Cerebellar nuclear complex (tissue), 1 donor: Measurements from ENCODE around the gene HSD11B1L.
"Not testable (repeated sequence)": the region's sequence is repeated elsewhere in the genome, so short reads cannot be mapped to it uniquely, and the experiment has no call there.

Source experiments
- DNase-seq, 2 experiments: peaks; one replicate each; lab custom pipeline; 2025; lab: John Stamatoyannopoulos, UW

Gene HSD11B1L

DNA sequence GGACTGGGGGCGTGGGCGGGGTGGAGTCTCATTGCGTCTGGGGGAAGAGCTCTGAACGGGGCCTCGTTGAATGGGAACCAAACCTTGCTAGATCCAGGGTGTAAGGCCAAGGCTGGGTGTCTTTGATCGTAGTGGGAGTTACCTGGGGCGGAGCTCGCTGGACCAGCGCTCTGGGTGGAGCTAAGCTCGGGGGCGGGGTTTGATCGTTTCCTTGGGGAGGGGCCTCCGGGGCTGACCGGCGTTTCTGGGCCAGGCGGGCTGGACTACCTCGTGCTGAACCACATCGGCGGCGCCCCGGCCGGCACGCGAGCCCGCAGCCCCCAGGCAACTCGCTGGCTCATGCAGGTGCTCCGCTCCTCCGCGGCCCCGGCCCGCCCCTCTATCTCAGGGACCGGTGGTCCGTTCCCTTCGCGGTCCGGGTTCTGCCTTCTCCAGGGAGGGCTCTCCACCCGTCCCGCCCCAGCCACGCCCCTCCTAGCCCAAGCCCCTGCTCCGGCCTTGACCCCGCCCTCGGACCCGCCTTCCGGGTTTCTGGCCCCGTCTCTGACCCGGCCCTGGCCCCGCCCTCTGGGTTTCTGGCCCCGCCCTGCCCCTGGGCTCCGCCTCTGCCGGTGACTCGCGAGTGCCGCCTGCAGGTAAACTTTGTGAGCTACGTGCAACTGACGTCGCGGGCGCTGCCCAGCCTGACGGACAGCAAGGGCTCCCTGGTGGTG lies 6.0 kb downstream of the HSD11B1L start:
- peak in 1 of 2 experiments; percentile 23 for DNase-seq

DNA sequence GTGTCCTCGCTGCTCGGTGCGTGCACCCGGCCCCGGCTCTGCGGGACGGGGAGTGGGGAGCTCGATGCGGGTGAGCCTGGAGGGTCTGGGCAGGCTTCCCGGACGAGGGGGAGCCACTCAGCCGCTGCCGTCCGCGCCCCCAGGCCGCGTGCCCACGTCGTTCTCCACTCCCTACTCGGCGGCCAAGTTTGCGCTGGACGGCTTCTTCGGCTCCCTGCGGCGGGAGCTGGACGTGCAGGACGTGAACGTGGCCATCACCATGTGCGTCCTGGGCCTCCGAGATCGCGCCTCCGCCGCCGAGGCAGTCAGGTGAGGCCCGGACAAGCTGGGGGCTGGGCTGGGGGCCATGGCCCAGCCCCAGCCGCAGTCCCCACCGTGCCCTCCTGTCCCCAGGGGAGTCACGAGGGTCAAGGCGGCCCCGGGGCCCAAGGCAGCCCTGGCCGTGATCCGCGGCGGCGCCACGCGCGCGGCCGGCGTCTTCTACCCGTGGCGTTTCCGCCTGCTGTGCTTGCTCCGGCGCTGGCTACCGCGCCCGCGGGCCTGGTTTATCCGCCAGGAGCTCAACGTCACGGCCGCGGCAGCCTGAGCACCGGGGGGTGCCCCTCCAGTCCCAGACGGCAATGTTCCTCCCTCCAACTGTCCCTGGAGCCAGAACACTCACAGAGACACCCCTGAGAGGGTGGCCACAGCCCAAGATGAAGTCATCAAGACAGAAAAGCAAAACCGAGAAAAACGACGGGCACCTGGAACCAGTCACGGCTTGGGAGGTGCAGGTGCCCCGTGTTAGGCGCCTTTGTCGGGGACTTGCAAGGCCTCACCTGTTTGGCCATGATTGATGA lies 6.8 kb downstream of the HSD11B1L start:
- no peak for DNase-seq

DNA sequence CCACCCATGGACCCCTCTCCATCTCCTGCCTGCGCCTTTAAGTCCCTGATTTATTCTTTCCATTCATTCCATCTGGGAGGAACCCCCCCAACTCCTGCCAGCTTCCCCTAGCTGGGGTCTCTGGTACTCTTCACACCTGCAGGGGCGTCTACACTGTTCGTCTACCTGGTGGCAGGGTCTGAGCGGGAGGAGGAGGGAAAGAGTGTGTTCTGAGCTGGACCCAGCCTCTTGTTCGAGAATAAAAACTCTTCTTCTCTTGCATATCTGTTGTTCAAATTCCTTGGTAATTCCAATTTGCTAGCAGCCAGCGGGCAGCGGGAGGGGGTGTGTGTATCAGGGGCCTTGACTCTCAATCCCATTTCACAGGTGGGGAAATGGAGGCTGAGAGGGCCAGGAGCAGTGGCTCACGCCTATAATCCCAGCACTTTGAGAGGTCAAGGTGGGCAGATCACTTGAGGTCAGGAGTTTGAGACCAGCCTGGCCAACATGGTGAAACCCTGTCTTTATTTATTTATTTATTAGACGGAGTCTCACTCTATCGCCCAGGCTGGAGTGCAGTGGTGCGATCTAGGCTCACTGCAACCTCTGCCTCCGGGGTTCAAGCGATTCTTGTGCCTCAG lies 7.5 kb downstream of the HSD11B1L start:
- not testable (repeated sequence) for DNase-seq

DNA sequence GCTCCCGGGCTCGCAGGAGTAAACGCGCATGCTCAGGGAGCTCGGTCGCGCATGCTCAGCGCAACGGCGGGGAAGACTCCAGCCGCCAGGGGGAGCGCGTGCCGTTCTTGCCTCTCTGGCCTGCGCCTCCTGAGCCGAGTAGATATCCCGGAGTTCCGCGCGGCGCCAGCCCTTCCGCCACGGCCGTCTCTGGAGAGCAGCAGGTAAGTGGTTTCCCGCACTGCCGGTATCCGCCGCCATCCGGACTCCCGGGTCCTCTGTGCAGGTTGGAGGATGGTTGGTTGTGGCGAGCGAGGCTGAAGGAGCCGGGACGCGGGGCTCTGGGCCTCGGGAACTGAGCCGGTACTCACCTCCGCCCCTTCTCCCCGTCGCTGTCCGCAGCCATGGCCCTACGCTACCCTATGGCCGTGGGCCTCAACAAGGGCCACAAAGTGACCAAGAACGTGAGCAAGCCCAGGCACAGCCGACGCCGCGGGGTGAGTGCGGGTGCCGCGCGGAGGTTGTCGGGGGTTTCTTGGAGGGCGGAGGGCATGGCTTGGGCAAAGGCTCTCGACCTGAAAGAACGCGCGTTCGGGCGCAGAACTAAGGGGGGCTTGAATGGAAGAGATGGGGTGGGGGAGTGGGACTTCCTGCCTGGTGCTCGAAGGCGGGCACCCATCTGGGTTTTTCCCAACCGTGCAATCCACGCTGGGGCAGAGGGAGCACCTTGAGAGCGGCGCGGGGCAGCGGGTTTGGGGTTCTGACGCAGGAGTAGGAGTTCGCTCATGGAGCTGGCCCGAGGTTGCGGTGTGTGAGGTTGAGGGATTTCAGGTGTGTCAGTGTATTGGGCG lies 9.5 kb downstream of the HSD11B1L start, which contains the start of gene RPL36:
Gene RPL36, plus strand, starts transcription at position 171 of the 830 bp plus-strand sequence. Its CDS starts 213 bp downstream, at position 384.
- peak; percentile 42 to 90 for DNase-seq

DNA sequence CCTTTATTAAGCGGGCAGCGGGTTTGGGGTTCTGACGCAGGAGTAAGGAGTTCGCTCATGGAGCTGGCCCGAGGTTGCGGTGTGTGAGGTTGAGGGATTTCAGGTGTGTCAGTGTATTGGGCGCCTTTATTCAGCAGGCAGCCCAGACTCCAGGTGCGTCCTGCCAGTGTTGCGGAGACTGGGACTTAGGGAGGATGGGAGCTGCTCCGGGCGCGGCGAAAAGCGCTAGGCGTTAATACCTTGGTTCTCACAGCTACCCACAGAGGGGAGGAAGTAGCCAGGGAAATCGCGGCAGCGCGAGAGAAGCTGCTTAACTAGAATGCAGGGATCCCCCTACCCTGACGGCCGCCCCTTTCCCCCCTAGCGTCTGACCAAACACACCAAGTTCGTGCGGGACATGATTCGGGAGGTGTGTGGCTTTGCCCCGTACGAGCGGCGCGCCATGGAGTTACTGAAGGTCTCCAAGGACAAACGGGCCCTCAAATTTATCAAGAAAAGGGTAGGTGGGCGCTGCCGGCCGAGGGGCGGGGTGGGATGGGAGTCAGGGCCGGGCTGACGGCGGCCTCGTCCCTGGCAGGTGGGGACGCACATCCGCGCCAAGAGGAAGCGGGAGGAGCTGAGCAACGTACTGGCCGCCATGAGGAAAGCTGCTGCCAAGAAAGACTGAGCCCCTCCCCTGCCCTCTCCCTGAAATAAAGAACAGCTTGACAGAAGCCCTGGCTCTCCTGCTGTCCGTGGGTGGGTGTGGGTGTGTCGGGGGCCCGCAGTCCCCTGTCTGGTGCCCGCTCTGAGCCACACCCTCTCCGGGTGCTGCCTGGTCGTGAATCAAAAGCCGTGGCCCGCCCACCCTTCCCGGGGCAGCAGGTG lies 10.4 kb downstream of the HSD11B1L start:
- DNase-seq, result no peak

DNA sequence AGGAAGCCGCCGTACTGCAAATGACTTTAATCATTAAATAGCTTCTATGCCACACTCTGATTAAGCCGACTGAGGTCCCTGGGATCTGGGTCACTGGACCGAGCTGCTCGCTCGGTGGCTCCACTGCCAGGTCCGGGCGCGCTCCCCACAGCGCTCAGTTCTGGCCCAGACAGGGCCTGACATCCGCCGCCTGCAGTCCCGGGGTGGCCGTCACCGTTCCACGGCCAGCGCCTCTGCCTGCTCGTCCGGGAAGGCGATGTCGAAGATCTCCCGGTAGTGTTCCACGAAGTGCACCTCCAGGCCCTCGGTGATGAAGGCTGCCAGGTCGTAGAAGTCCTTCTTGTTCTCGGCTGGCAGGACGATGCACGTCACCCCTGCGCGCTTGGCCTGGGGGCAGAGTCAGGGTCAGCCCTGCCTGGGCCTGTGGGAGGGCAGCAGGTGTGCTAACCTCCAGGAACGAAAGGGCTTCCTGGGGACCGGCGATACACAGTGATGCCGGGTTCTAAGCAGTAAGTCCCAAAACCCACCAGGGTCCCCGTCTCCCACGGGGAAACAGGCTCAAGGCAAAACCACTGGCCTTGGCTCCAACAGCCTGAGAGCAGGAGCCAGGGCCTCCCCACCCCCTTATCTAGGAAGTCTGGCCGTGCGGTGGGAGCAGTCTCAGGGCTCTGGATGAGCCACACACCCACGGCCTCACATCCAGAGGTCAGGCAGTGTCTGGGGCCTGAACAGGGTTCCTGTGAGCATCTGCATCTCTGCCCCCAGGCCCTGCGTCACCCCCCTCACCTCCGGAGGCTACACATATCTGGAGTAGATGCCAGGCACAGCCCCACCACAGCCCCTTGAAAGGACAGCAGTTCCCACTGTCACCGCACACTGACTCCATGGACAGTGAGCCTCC lies 11.2 kb downstream of the HSD11B1L start:
- no peak for DNase-seq

DNA sequence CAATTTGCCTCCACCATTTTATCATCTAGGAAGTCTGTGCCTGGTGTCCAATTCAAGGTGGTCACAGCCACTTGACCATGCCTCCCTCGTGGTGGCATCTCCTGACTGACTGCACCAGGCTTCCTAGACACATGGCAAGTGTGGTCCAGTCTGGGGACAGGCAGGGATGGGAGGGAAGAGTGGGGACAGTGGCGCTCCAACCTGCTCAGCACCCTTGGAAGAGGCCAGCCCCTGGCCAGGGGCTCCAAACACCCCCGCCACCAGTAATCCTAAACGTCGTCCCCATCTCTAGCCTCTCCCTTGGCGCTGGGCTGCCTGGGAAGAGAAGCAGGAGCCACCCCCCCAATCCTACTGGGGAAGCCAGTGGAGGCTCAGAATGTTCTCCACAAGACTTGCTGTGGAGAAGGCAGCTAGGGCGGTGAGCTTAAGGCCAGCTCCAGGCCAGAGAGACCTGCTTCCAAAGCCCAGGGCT lies 11.9 kb downstream of the HSD11B1L start:
- no peak for DNase-seq

DNA sequence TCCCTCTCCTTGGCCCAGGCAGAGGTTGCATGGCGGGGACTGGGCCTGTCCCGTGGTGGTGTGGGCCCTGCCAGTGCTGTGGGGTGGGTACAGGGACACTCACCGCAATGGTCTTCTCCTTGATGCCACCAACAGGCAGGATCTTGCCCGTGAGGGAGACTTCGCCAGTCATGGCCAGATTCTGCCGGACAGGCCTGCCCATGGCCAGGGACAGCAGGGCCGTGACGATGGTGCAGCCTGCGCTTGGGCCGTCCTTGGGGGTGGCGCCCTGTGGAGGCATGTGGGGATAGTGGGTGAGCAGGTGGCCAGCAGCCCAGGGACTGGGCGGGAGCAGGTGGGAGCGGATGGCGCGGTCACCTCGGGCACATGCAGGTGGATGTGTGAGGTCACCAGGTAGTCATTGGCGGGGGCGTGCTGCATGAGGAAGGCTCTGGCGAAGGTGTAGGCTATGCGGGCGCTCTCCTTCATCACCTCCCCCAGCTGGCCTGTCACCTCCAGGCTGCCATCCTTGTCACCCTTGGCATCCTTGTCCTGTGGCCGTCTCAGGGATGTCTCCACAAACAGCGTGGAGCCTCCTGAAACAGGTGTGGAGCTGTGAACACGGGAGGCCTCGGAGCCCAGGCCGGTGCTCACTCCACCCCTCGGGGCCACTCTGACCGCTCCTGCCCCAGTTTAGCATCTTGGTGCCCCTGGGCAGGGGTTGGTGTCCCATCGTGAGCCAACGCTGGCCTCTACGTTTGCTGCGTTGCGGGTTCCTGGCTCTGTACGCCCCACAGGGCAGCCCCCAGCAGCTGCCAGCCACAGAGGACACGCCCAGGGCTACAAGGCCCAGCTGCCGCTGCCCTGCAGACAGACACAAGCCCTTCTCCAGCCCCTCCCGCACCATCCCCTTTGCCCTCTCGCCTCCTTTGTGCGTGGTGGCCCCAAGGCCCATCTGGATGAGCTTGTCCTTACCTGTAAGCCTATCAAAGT lies 12.7 kb downstream of the HSD11B1L start:
- no peak for DNase-seq

DNA sequence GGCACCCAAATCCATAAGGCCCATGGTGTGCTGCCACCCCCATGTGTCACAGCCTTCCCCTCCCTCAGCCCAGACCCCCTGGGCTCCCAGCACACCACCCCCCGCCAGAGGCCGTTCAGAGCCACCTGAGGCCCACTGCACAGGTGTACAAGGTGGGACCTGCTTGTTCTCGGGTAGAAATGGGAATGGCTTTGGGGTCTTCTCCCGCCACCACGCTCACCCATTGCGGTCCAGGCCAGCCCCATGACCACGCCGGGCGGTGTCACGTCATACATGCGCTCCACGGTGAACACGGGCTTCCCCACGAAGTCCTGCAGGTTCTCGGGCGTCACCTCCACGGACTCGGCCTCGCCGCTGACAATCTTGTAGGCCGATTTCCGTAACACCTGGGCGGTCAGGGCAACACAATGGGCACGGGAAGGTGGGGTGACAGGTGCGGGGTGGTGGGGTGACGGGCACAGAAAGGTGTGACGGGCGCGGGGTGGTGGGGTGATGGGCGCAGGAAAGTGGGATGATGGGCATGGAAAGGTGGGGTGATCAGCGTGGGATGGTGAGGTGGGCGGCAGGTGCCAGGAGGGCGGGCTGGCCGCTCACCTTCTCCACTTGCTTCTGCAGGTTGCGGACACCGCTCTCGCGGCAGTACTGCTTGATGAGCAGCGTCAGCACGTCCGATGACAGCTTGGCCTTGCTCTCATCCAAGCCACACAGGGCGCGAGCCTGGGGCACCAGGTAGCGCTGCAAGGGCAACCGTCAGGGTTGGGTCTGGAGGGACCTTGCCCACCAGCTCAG lies 13.5 kb downstream of the HSD11B1L start:
- no peak for DNase-seq

DNA sequence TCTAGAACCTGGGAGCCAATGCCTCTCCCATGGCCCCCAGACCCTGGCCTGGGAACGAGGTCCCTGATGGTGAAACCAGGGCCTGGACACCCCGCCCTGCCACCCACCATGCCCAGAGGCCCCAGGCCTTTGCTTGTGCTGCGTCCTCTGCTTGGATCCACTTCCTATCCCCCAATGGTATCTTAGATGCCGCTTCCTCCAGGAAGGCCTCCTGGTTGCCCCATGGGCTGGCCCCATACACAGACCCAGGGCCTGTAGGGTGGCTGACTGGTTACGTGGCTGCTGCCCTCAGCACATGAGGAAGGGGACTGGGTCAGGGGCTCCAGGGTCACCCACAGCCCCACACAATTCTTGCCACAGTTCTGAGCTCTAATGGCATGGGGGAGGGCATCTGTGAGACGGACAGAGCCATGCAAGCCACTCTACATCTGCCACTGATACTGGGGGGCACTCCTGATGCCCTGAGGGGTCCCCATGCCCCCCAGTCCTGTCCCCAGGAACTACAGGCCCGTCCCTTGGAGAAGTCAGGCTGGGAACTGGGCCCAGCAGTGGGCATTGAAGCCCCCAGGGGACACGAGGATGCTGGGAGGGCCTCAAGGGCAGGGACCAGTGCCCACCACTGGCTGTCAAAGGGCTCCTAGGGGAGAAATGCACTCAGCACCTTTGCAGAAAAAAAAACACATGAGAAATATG lies 14.3 kb downstream of the HSD11B1L start:
- no peak for DNase-seq

DNA sequence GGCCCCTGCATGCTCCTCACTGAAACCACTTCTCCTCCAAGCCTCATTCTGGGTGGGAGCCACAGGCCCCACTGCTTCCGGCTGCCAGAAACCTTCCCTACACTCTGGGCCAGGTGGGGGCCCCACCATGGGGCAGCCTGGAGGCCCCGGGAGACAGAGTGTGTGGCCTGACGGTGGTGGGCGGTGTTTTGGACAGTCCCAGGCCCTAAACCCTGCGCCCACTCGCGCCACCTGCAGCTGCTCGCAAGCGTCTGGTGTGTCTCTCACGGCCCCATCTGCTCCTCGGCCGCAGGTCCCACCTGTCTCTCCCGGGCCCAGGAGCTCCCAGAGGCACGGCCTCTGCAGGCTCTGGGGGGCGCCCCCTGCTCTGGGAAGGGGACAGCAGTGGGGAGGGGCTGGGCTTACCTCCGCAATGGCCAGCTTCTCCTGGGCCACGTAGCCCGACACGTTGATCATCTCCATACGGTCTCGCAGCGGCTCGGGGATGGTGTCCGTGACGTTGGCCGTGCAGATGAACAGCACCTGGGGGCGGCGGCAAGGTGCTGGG lies 14.9 kb downstream of the HSD11B1L start:
- no peak for DNase-seq

DNA sequence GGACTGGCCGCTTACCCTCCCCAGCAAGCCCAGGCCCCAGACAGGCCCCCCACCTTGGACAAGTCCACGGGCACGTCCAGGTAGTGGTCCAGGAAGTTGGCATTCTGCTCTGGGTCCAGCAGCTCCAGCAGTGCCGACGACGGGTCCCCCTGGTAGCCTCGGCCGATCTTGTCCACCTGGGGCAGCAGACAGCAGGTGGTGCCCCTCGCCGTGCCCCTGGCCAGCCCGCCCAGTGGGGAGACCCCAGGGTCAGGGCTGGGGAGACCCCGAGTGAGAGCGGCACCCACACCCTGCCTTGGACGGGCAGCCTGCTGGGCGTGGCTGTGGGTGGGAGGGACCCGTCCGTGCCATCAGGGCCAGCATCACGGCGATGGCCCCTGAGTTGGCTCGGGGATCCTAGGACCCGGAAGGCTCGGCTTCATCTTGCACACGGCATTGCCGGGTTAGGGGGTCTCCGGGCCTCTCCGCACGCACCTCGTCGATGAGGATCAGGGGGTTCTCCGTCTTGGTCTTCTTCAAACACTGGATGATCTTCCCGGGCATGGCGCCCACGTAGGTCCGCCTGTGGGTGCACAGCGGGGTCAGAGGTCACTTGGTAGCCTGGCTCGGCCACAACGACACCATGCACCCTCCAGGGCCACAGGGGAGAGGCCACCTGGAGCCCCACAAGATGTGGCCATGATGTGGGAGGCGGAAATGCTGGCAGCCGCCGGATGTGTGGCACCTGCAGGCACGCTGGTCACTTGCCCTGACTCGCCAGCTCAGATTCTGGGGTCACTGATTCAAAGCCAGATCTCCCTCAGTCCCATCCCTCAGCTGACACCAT lies 15.6 kb downstream of the HSD11B1L start:
- no peak for DNase-seq

DNA sequence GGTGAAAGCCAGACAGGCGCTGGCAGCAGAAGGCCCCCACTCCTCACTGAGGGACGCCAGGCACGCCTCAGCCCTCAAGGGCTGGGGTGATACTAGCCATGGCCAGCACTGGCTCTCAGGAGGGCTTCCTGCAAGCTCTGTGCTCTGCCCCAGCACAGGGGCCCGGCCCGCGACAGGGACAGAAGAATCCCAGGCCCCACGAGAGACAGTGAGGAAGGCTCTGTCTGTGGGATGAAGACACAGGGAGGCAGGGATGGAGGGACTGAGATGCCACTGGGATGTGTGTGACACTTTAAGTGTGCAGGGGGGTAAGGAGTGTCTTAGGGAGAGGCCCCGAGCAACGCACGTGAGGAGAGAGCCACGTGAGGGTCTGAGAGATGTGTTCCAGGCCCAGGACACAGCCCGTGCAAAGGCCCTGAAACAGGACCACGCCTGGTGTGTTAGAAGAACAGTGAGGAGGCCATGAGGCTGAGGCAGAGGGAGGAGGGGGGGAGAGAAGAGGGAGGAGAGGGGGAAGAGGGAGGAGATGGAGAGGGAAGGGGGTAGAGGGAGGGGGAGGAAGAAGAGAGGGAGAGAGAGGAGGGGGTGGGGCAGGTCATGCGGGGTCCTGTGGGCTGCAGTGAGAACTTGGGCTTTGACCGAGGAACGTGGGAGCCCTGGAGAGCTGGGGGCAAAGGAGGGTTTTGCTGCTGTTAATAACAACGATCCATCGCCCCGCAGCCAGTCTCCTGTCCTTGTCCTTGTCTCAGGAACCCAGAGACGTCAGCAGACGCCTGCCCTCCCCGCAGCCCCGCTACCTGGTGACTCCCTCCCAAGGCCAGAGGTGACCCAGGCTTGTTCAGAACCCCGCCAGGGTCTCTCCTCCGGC lies 16.4 kb downstream of the HSD11B1L start:
- no peak for DNase-seq

DNA sequence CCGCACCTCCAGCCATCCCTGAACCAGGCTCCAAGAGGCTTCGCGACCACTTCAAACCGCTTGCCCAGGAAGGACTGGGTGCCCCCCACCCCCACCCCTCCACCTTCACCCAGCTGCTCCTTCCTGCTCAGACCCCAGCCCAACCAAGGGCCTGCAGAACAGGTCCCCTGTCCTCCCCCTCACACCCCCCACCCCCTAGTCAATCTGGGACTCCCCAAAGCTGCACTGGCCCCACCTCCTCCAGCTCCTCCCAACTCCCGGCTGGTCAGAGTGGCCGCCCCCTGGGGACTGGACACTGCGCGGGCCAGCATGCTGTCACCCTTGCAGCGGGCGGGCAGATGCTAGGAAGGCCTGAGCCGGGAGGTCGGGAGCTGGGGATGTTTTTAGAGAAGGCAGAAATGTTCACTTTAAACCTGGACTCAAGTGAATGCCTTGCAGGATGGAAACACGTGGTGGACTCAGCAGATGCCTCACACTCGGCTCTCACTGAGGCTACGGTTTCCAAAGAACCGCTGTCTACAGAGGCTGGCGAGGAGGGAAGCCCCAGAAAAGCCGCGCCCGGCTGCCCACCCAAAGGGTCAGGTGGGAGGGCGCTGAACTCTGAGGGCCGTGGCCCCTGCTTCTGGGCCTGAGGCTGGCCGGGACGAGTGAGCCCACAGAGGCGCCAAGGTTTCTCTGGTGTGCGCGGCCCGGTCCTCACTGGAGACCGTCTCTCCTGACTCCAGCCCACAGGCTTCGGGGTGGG lies 17.2 kb downstream of the HSD11B1L start:
- DNase-seq, result no peak
